ENCODE measurements around the gene PRR5L.

- TF ChIP-seq GATA2 (IDR thresholded peaks at IDR 0.05; ENCODE audit: low read depth, low read length): no peak
- no peak for TF ChIP-seq GATA3 (IDR thresholded peaks at IDR 0.05; ENCODE audit: low read depth, low read length)
Observed at GRCh38 chr11:36454551-36454940, 158.5 kb downstream of the PRR5L start.
